Heart left ventricle (tissue), 16 donors: ENCODE data around the gene MCC. TPM values are rescaled to one million over a fixed set of nuclear protein-coding genes. Genes with fewer than 3 reads are reported as not detected.
A peak's percentile ranks its signal among the peaks of the same experiment; 100 is the strongest.

Experiments used
- ATAC-seq, 4 donors: fragments of 200-7000 bp; cut with Tn5 transposase; one replicate each; pipeline ENCODE4 v1.9.1; 2020 to 2022; ENCODE audit warnings: moderate library complexity in 4 of 4, mild to moderate bottlenecking in 3 of 4, moderate number of reproducible peaks in 1 of 4
- DNase-seq, 5 donors: peaks; one replicate each; pipeline ENCODE4 v3.0.0-alpha.2; 2020
- H3K27ac ChIP-seq, 12 donors: fragments of 200-600 bp; sonication (generic) in 4 of 12; one replicate each; pipeline versions ENCODE4 v1.5.0 to v1.8.0; 2016 to 2022; ENCODE audit warnings: mild to moderate bottlenecking in 2 of 12
- H3K27me3 ChIP-seq, 9 donors: fragments of 200-600 bp; sonication (generic) in 2 of 9; one replicate each; pipeline versions ENCODE4 v1.5.1 to v1.8.0; 2016 to 2022; ENCODE audit warnings: mild to moderate bottlenecking in 3 of 9
- H3K36me3 ChIP-seq, 9 donors: fragments of 200-600 bp; sonication (generic) in 2 of 9; one replicate each; pipeline versions ENCODE4 v1.5.0 to v1.8.0; 2018 to 2022; ENCODE audit warnings: mild to moderate bottlenecking in 2 of 9
- H3K4me1 ChIP-seq, 12 donors: fragments of 200-600 bp; sonication (generic) in 4 of 12; one replicate each; pipeline versions ENCODE4 v1.5.0 to v1.8.0; 2016 to 2022; ENCODE audit warnings: mild to moderate bottlenecking in 3 of 12
- H3K4me3 ChIP-seq, 12 donors: fragments of 200-600 bp; sonication (generic) in 4 of 12; one replicate each; pipeline versions ENCODE4 v1.5.0 to v1.8.0; 2017 to 2022; ENCODE audit warnings: mild to moderate bottlenecking in 9 of 12, moderate library complexity in 4 of 12
- H3K9me3 ChIP-seq, 12 donors: fragments of 200-600 bp; sonication (generic) in 4 of 12; one replicate each; pipeline versions ENCODE4 v1.5.0 to v1.8.0; 2016 to 2022; ENCODE audit warnings: mild to moderate bottlenecking in 1 of 12
- CTCF ChIP-seq, 12 donors: fragments of 200-600 bp; sonication (generic) in 4 of 12; IDR thresholded peaks; one replicate each; pipeline versions ENCODE4 v1.5.0 to v1.8.0; 2018 to 2022; ENCODE audit warnings: antibody characterized with exemption in 12 of 12, mild to moderate bottlenecking in 5 of 12
- POLR2A ChIP-seq, 2 donors: fragments of 450-650 bp; IDR thresholded peaks; one replicate each; pipeline ENCODE4 v1.6.1; 2017; ENCODE audit warnings: antibody characterized with exemption in 2 of 2, mild to moderate bottlenecking in 2 of 2, moderate library complexity in 2 of 2
- WGBS, 4 donors: extraction: QIAGEN DNeasy Blood & Tissue Kit in 2 of 4; methylation state at CpG; one replicate each; pipeline versions ENCODE4 v1.1.5 to v1.1.7; 2013 to 2018; 5-methylcytosine and 5-hydroxymethylcytosine counted together
- intact Hi-C, 10 donors: fragments of 100-400 bp; cut with DNase I; formaldehyde crosslinking; loops; one replicate each; pipeline versions ENCODE4 v1.11.1 to v1.14.2; 2022
- long read RNA-seq, 3 donors: library from polyadenylated mRNA; unstranded; transcript quantifications; one replicate each; pipeline ENCODE4 v2.0.0, GENCODE V29; 2020 to 2021
- polyA plus RNA-seq, 2 donors: library from polyadenylated mRNA; stranded (reverse); fragments of 200-250 nt; gene quantifications; one replicate each; pipeline ENCODE4 v1.2.3, GENCODE V29; 2013
- total RNA-seq, 9 donors: library from RNA; depleted of rRNA in 2 of 9; stranded (reverse); fragments of >200 nt in 2 of 9; fragmentation: NEBNext Ultra II Directional in 3 of 9; extraction: Animal tissue kit (Norgen Biotek cat#: 25700) in 3 of 9; gene quantifications; one replicate each; pipeline versions ENCODE4 v1.1.0 to v1.2.4, GENCODE V29; 2016 to 2023
- donor health status: ischemic (EF 13 %, LVEDD 7.1; RV severe dilation, severe dysfunction).
- donor health status: healthy with polysubstance abuse.
- donor health status: DM: no; HTN: yes; CAD: no.
- donor health status: DM: no; HTN: no; CAD: no.
- donor health status: ischemic (EF 25% LVEDD 6.9; RV normal size, moderate dysfunction).
- donor health status: ischemic (EF 25% LVEDD 5.7; RV mildly dilated, moderate dysfunction).
- donor health status: healthy.
- donor health status: DM: yes; HTN: yes; CAD: no.
- donor health status: ischemic (EF 35%, LVEDD 5.7; RV mildly dilated, moderate dysfunction).
- donor health status: nonischemic (EF 11% LVEDD 7.7; RV severe dilation, severe dysfunction).
- donor health status: DM: yes; HTN: yes; CAD: no.
- donor health status: PGD.
- donor health status: ischemic (EF 29% LVEDD 5.4; RV normal size, mild dysfunction).
- donor health status: nonischemic (EF 23%, LVEDD 6.1; RV moderate dilation, normal function).

MCC gene
- total RNA-seq (10 to 100 TPM; 14.9 to 33.8 (median 27.7) TPM), polyA plus RNA-seq (1 to 10 TPM; 6.1 to 8.0 TPM)
- long read RNA-seq, donor 1, full-length matches to known transcripts = 3 of 26 reads
- long read RNA-seq, donor 1, partial matches to known transcripts = 7 of 26 reads
- long read RNA-seq, donor 1, other reads (novel, unspliced or antisense) = 16 of 26 reads
- long read RNA-seq, donor 2, full-length matches to known transcripts = 5 of 28 reads
- long read RNA-seq, donor 2, partial matches to known transcripts = 9 of 28 reads
- long read RNA-seq, donor 2, other reads (novel, unspliced or antisense) = 14 of 28 reads
- long read RNA-seq, donor 3, full-length matches to known transcripts = 4 of 18 reads
- long read RNA-seq, donor 3, partial matches to known transcripts = 5 of 18 reads
- long read RNA-seq, donor 3, other reads (novel, unspliced or antisense) = 9 of 18 reads

GRCh38 chr5:113487781-113488644 is at the start of gene MCC:
MCC (minus strand) TSS chr5:113488453.
- intact Hi-C loops = loop anchor here in 4 of 10 donors (5.0 to 10.0 kb wide), 3 partner anchors 106 to 113 kb away; no protein-coding TSS in a partner anchor
- WGBS, 4 donors = 0 to 2% (median 1%) methylated on average over 57 to 86 of the region's 86 CpGs
- Histone ChIP-seq H3K27ac (peak within 1 kb of the TSS in 10 of 12 donors; percentile 4 to 66 (median 37)), H3K4me3 (peak within 1 kb of the TSS; percentile 42 to 82 (median 64)), H3K36me3 (no peaks in the 10 kb centered on the region), H3K9me3 (peaks cover 0 to 16% (median 9%) of the 10 kb centered on the region in 12 donors), H3K27me3 (peaks cover 0 to 79% (median 0%) of the 10 kb centered on the region in 9 donors), H3K4me1 (peaks cover 0 to 27% (median 9%) of the 10 kb centered on the region in 12 donors)
- DNase-seq = peak; percentile 77 to 90 (median 85)
- peak; percentile 83 to 95 (median 94) for ATAC-seq
- TF ChIP-seq POLR2A (IDR thresholded peaks at IDR 0.05) = no peak
- no peak for TF ChIP-seq CTCF (IDR thresholded peaks at IDR 0.05)

GRCh38 chr5:113531481-113532159 is 43.4 kb upstream of the MCC start:
- no peak for TF ChIP-seq CTCF (IDR thresholded peaks at IDR 0.05)
- no peak for TF ChIP-seq POLR2A (IDR thresholded peaks at IDR 0.05)
- DNase-seq = no peak
- Histone ChIP-seq H3K9me3 (peaks cover 0 to 24% (median 8%) of the 10 kb centered on the region in 12 donors), H3K27me3 (no peaks in the 10 kb centered on the region), H3K36me3 (peaks cover 0 to 58% (median 40%) of the 10 kb centered on the region in 9 donors), H3K4me3 (no peak overlapping the region), H3K4me1 (peaks cover 0 to 6% (median 0%) of the 10 kb centered on the region in 12 donors), H3K27ac (no peak overlapping the region)
- WGBS, 4 donors = 94 to 100% (median 98%) methylated on average over 2 of the region's 2 CpGs
- no peak for ATAC-seq
- intact Hi-C loops = no loop called here

- 75 to 96% (median 93%) methylated on average over 5 of the region's 5 CpGs for WGBS, 4 donors
- peaks cover 0 to 38% (median 7%) of the 10 kb centered on the region in 12 donors for H3K4me1 ChIP-seq
- ATAC-seq = no peak
- TF ChIP-seq CTCF (IDR thresholded peaks at IDR 0.05) = no peak
- no peak for TF ChIP-seq POLR2A (IDR thresholded peaks at IDR 0.05)
- no peak for DNase-seq
- peaks cover 0 to 29% (median under 1%) of the 10 kb centered on the region in 9 donors for H3K36me3 ChIP-seq
- H3K4me3 ChIP-seq = no peak overlapping the region
- intact Hi-C loops = no loop called here
- no peaks in the 10 kb centered on the region for H3K27me3 ChIP-seq
- no peak overlapping the region for H3K27ac ChIP-seq
- H3K9me3 ChIP-seq = peaks cover 0 to 24% (median 8%) of the 10 kb centered on the region in 12 donors
These were observed 39.5 kb upstream of the MCC start for GRCh38 chr5:113527746-113528145.
